ENCODE measurements around the gene EVL.

EVL gene

GRCh38 chr14:100077441-100077840, 12.2 kb downstream of the EVL start:
- Histone ChIP-seq H3K36me3 (ENCODE audit: control insufficient read depth in 1 of 2, insufficient read depth in 2 of 2, low read length in 2 of 2) (no peaks in the 10 kb centered on the region), H3K9me3 (ENCODE audit: control insufficient read depth in 1 of 2, low read length in 2 of 2) (no peaks in the 10 kb centered on the region), H3K4me3 (ENCODE audit: low read depth in 1 of 2, low read length in 2 of 2) (no peak overlapping the region), H3K27ac (ENCODE audit: low read length) (no peak overlapping the region), H3K4me1 (ENCODE audit: control insufficient read depth in 1 of 2, insufficient read depth in 2 of 2, low read length in 2 of 2) (peaks cover 0 to 8% of the 10 kb centered on the region in 2 donors), H3K27me3 (ENCODE audit: low read depth, low read length) (no peaks in the 10 kb centered on the region)

GRCh38 chr14:100078216-100078803, 13.1 kb downstream of the EVL start:
- H3K27ac ChIP-seq (ENCODE audit: low read length): no peak overlapping the region
- peaks cover 0 to 8% of the 10 kb centered on the region in 2 donors for H3K4me1 ChIP-seq (ENCODE audit: control insufficient read depth in 1 of 2, insufficient read depth in 2 of 2, low read length in 2 of 2)
- H3K27me3 ChIP-seq (ENCODE audit: low read depth, low read length): no peaks in the 10 kb centered on the region
- H3K9me3 ChIP-seq (ENCODE audit: control insufficient read depth in 1 of 2, low read length in 2 of 2): no peaks in the 10 kb centered on the region
- no peaks in the 10 kb centered on the region for H3K36me3 ChIP-seq (ENCODE audit: control insufficient read depth in 1 of 2, insufficient read depth in 2 of 2, low read length in 2 of 2)
- H3K4me3 ChIP-seq (ENCODE audit: low read depth in 1 of 2, low read length in 2 of 2): no peak overlapping the region

GRCh38 chr14:100078997-100079725, 13.9 kb downstream of the EVL start:
- Histone ChIP-seq H3K9me3 (ENCODE audit: control insufficient read depth in 1 of 2, low read length in 2 of 2) (no peaks in the 10 kb centered on the region), H3K27me3 (ENCODE audit: low read depth, low read length) (no peaks in the 10 kb centered on the region), H3K4me3 (ENCODE audit: low read depth in 1 of 2, low read length in 2 of 2) (no peak overlapping the region), H3K27ac (ENCODE audit: low read length) (no peak overlapping the region), H3K4me1 (ENCODE audit: control insufficient read depth in 1 of 2, insufficient read depth in 2 of 2, low read length in 2 of 2) (peaks cover 0 to 8% of the 10 kb centered on the region in 2 donors), H3K36me3 (ENCODE audit: control insufficient read depth in 1 of 2, insufficient read depth in 2 of 2, low read length in 2 of 2) (no peaks in the 10 kb centered on the region)

DNA sequence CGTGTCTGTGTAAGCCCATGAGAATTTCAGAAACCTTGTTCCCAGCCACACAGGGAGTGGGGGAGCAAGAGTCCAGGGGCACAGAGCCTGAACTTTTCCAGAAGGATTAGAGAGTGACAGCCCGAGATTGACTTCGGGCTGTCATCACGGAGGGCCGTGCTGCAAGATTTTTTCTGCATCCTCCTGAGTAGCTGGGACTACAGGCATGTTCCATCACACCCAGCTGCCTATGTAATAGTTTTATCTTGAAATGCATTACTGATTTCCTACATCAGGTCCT, 14.4 kb downstream of the EVL start:
- peaks cover 0 to 1% of the 10 kb centered on the region in 2 donors for H3K36me3 ChIP-seq (ENCODE audit: control insufficient read depth in 1 of 2, insufficient read depth in 2 of 2, low read length in 2 of 2)
- no peaks in the 10 kb centered on the region for H3K9me3 ChIP-seq (ENCODE audit: control insufficient read depth in 1 of 2, low read length in 2 of 2)
- H3K4me3 ChIP-seq (ENCODE audit: low read depth in 1 of 2, low read length in 2 of 2): no peak overlapping the region
- H3K27me3 ChIP-seq (ENCODE audit: low read depth, low read length): no peaks in the 10 kb centered on the region
- no peak overlapping the region for H3K27ac ChIP-seq (ENCODE audit: low read length)
- H3K4me1 ChIP-seq (ENCODE audit: control insufficient read depth in 1 of 2, insufficient read depth in 2 of 2, low read length in 2 of 2): peaks cover 0 to 8% of the 10 kb centered on the region in 2 donors

GRCh38 chr14:100080206-100080605, 15.0 kb downstream of the EVL start:
- Histone ChIP-seq H3K27ac (ENCODE audit: low read length) (no peak overlapping the region), H3K27me3 (ENCODE audit: low read depth, low read length) (no peaks in the 10 kb centered on the region), H3K4me3 (ENCODE audit: low read depth in 1 of 2, low read length in 2 of 2) (no peak overlapping the region), H3K9me3 (ENCODE audit: control insufficient read depth in 1 of 2, low read length in 2 of 2) (no peaks in the 10 kb centered on the region), H3K4me1 (ENCODE audit: control insufficient read depth in 1 of 2, insufficient read depth in 2 of 2, low read length in 2 of 2) (peaks cover 0 to 8% of the 10 kb centered on the region in 2 donors), H3K36me3 (ENCODE audit: control insufficient read depth in 1 of 2, insufficient read depth in 2 of 2, low read length in 2 of 2) (peaks cover 0 to 6% of the 10 kb centered on the region in 2 donors)

DNA sequence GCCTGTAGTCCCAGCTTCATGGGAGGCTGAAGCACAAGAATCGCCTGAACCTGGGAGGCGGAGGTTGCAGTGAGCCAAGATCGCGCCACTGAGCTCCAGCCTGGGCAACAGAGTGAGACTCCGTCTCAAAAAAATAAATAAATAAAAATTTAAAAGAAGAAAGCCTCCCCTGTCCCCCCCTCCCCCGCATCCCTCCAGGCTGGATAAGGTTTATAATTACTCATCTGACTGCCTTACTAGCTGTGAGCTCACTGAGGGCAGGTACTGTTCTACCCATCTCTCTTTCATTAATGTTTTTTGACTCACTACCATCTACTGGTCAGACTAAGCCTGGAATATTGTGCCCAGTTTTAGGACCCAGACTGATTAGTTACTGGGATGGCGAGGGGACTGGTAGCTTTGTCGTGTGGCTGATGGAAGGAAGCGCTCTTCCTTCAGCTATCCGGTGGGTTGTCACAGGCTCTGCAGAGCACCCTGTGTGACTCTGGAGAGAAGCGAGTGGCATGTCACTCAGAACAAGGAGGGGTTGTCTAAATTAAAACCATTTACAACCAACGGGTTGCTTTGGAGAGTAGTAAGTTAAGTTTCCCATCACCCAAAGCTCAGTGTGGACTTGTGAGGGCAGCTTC, 16.9 kb downstream of the EVL start:
- H3K36me3 ChIP-seq (ENCODE audit: control insufficient read depth in 1 of 2, insufficient read depth in 2 of 2, low read length in 2 of 2): peaks cover 0 to 16% of the 10 kb centered on the region in 2 donors
- no peak overlapping the region for H3K27ac ChIP-seq (ENCODE audit: low read length)
- H3K27me3 ChIP-seq (ENCODE audit: low read depth, low read length): no peaks in the 10 kb centered on the region

GRCh38 chr14:100082723-100083122, 17.5 kb downstream of the EVL start:
- no peak overlapping the region for H3K27ac ChIP-seq (ENCODE audit: low read length)
- H3K9me3 ChIP-seq (ENCODE audit: control insufficient read depth in 1 of 2, low read length in 2 of 2): no peaks in the 10 kb centered on the region
- no peak overlapping the region for H3K4me3 ChIP-seq (ENCODE audit: low read depth in 1 of 2, low read length in 2 of 2)
- H3K4me1 ChIP-seq (ENCODE audit: control insufficient read depth in 1 of 2, insufficient read depth in 2 of 2, low read length in 2 of 2): peaks cover 0 to 8% of the 10 kb centered on the region in 2 donors
- no peaks in the 10 kb centered on the region for H3K27me3 ChIP-seq (ENCODE audit: low read depth, low read length)
- peaks cover 3 to 16% of the 10 kb centered on the region in 2 donors for H3K36me3 ChIP-seq (ENCODE audit: control insufficient read depth in 1 of 2, insufficient read depth in 2 of 2, low read length in 2 of 2)

More for the DNA sequence above, 16.9 kb downstream of the EVL start:
- peaks cover 0 to 8% of the 10 kb centered on the region in 2 donors for H3K4me1 ChIP-seq (ENCODE audit: control insufficient read depth in 1 of 2, insufficient read depth in 2 of 2, low read length in 2 of 2)
- no peak overlapping the region for H3K4me3 ChIP-seq (ENCODE audit: low read depth in 1 of 2, low read length in 2 of 2)
- no peaks in the 10 kb centered on the region for H3K9me3 ChIP-seq (ENCODE audit: control insufficient read depth in 1 of 2, low read length in 2 of 2)

- Histone ChIP-seq H3K9me3 (ENCODE audit: control insufficient read depth in 1 of 2, low read length in 2 of 2) (no peaks in the 10 kb centered on the region), H3K27me3 (ENCODE audit: low read depth, low read length) (no peaks in the 10 kb centered on the region), H3K36me3 (ENCODE audit: control insufficient read depth in 1 of 2, insufficient read depth in 2 of 2, low read length in 2 of 2) (peaks cover 5 to 16% of the 10 kb centered on the region in 2 donors), H3K4me1 (ENCODE audit: control insufficient read depth in 1 of 2, insufficient read depth in 2 of 2, low read length in 2 of 2) (peaks cover 0 to 2% of the 10 kb centered on the region in 2 donors), H3K27ac (ENCODE audit: low read length) (no peak overlapping the region), H3K4me3 (ENCODE audit: low read depth in 1 of 2, low read length in 2 of 2) (no peak overlapping the region)
Observed at GRCh38 chr14:100083706-100084105, 18.5 kb downstream of the EVL start.

- no peak overlapping the region for H3K4me3 ChIP-seq (ENCODE audit: low read depth in 1 of 2, low read length in 2 of 2)
- H3K27ac ChIP-seq (ENCODE audit: low read length): no peak overlapping the region
- H3K4me1 ChIP-seq (ENCODE audit: control insufficient read depth in 1 of 2, insufficient read depth in 2 of 2, low read length in 2 of 2): no peaks in the 10 kb centered on the region
- H3K9me3 ChIP-seq (ENCODE audit: control insufficient read depth in 1 of 2, low read length in 2 of 2): no peaks in the 10 kb centered on the region
- peaks cover 5 to 16% of the 10 kb centered on the region in 2 donors for H3K36me3 ChIP-seq (ENCODE audit: control insufficient read depth in 1 of 2, insufficient read depth in 2 of 2, low read length in 2 of 2)
- H3K27me3 ChIP-seq (ENCODE audit: low read depth, low read length): no peaks in the 10 kb centered on the region
Observed at GRCh38 chr14:100084591-100084990, 19.4 kb downstream of the EVL start.

DNA sequence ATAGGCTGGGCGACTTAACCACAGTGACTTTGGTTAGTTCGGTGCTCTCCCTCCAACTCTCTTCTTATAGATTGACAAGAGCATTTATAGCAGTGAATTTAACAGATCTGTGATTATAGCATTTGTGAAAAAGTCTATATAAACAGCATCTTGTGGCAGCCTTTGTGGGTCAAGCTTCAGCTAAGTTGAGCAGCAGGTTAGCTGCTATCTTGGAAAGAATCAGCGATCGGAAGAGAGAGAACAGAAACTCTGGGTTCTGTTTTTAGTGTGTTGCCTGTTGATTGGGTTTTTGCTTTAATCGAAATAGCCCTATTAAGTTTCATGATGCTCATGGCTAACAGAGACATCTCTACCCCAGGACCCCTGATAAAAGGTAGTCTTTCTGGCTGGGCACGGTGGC, 20.2 kb downstream of the EVL start:
- Histone ChIP-seq H3K36me3 (ENCODE audit: control insufficient read depth in 1 of 2, insufficient read depth in 2 of 2, low read length in 2 of 2) (peaks cover 5 to 16% of the 10 kb centered on the region in 2 donors), H3K9me3 (ENCODE audit: control insufficient read depth in 1 of 2, low read length in 2 of 2) (no peaks in the 10 kb centered on the region), H3K4me1 (ENCODE audit: control insufficient read depth in 1 of 2, insufficient read depth in 2 of 2, low read length in 2 of 2) (no peaks in the 10 kb centered on the region), H3K4me3 (ENCODE audit: low read depth in 1 of 2, low read length in 2 of 2) (no peak overlapping the region), H3K27ac (ENCODE audit: low read length) (no peak overlapping the region), H3K27me3 (ENCODE audit: low read depth, low read length) (no peaks in the 10 kb centered on the region)

DNA sequence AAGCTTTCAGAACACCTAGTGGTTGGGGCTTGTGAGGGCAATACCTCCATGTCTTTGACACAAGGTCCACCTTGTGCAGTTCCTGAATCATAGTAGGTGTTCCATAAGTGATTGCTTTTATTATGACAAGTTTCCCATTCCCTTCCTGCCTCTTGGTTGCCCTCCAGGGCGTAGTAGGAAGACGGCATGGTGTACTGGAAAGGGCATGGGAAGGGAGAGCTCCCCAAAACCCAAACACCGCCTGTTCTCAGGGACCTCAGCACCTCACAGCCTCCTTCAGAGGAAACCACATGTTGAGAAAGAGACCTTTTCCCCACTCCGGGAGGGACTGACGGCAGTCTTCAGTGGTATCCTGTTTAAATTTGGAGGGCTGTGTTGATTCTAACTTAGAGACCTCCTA, 21.1 kb downstream of the EVL start:
- Histone ChIP-seq H3K9me3 (ENCODE audit: control insufficient read depth in 1 of 2, low read length in 2 of 2) (no peaks in the 10 kb centered on the region), H3K36me3 (ENCODE audit: control insufficient read depth in 1 of 2, insufficient read depth in 2 of 2, low read length in 2 of 2) (peaks cover 5 to 16% of the 10 kb centered on the region in 2 donors), H3K27ac (ENCODE audit: low read length) (no peak overlapping the region), H3K27me3 (ENCODE audit: low read depth, low read length) (no peaks in the 10 kb centered on the region), H3K4me1 (ENCODE audit: control insufficient read depth in 1 of 2, insufficient read depth in 2 of 2, low read length in 2 of 2) (no peaks in the 10 kb centered on the region), H3K4me3 (ENCODE audit: low read depth in 1 of 2, low read length in 2 of 2) (no peak overlapping the region)
